Skin of body (tissue), 2 donors: ENCODE results near the gene SPDYE6. TPM values are rescaled to one million over a fixed set of nuclear protein-coding genes. Genes with fewer than 3 reads are reported as not detected.
A peak's percentile ranks its signal among the peaks of the same experiment; 100 is the strongest.
"Not testable (repeated sequence)": the region's sequence is repeated elsewhere in the genome, so short reads cannot be mapped to it uniquely, and the experiment has no call there.

Source experiments
- DNase-seq: peaks from one replicate; lab custom pipeline; 2025; lab: John Stamatoyannopoulos, UW
- total RNA-seq: library from RNA; depleted of rRNA; stranded (reverse); fragments of >200 nt; gene quantifications from one replicate; pipeline ENCODE4 v1.2.3, GENCODE V29; 2014

Gene SPDYE6
- total RNA-seq, 1 donor from 2014 or later: not detected

GRCh38 chr7:102364394-102364886 lies 8.2 kb upstream of the SPDYE6 start:
- not testable (repeated sequence) for DNase-seq

- DNase-seq: peak; percentile 97
Observed at GRCh38 chr7:102363549-102364393, 7.5 kb upstream of the SPDYE6 start.

- not testable (repeated sequence) for DNase-seq
Observed at GRCh38 chr7:102346983-102347382, 9.3 kb downstream of the SPDYE6 start.

- not testable (repeated sequence) for DNase-seq
Observed at GRCh38 chr7:102340599-102341368, 15.5 kb downstream of the SPDYE6 start.

- not testable (repeated sequence) for DNase-seq
Observed at GRCh38 chr7:102337420-102337819, 18.8 kb downstream of the SPDYE6 start.

GRCh38 chr7:102337002-102337401 lies 19.2 kb downstream of the SPDYE6 start:
- not testable (repeated sequence) for DNase-seq

- DNase-seq: not testable (repeated sequence)
Observed at GRCh38 chr7:102335574-102335973, 20.7 kb downstream of the SPDYE6 start.

- DNase-seq: not testable (repeated sequence)
Observed at GRCh38 chr7:102330666-102331460, 25.4 kb downstream of the SPDYE6 start.

GRCh38 chr7:102329366-102329765 lies 26.9 kb downstream of the SPDYE6 start:
- not testable (repeated sequence) for DNase-seq

GRCh38 chr7:102328863-102329262 lies 27.4 kb downstream of the SPDYE6 start:
- DNase-seq: not testable (repeated sequence)

- DNase-seq: not testable (repeated sequence)
Observed at GRCh38 chr7:102327183-102327582, 29.1 kb downstream of the SPDYE6 start.

- no peak for DNase-seq
Observed at GRCh38 chr7:102326157-102326889, 29.9 kb downstream of the SPDYE6 start.

- DNase-seq: not testable (repeated sequence)
Observed at GRCh38 chr7:102325106-102325505, 31.1 kb downstream of the SPDYE6 start.

- DNase-seq: no peak
Observed at GRCh38 chr7:102323914-102324195, 32.4 kb downstream of the SPDYE6 start.

- no peak for DNase-seq
Observed at GRCh38 chr7:102322202-102322715, 34.0 kb downstream of the SPDYE6 start.

GRCh38 chr7:102321351-102322201 lies 34.7 kb downstream of the SPDYE6 start:
- no peak for DNase-seq

- no peak for DNase-seq
Observed at GRCh38 chr7:102320601-102321350, 35.5 kb downstream of the SPDYE6 start.

- DNase-seq: no peak
Observed at GRCh38 chr7:102320181-102320580, 36.1 kb downstream of the SPDYE6 start.

GRCh38 chr7:102319671-102320070 lies 36.6 kb downstream of the SPDYE6 start:
- no peak for DNase-seq
